ENCODE measurements around the gene C17orf113.

The C17orf113 gene

GRCh38 chr17:42050393-42051012, at the start of gene C17orf113:
Gene C17orf113 (minus strand): TSS chr17:42050601. CDS start chr17:42043376, 7,225 bp downstream.
- no peaks in the 10 kb centered on the region for H3K9me3 ChIP-seq (ENCODE audit: insufficient read depth, low read length)
- TF ChIP-seq YY1 (IDR thresholded peaks at IDR 0.05; ENCODE audit: insufficient read depth, insufficient read length) (peak; percentile 45), SUZ12 (IDR thresholded peaks at IDR 0.05; ENCODE audit: extremely low read depth, insufficient read depth, insufficient read length) (no peak)
- H3K36me3 ChIP-seq (ENCODE audit: insufficient read depth, insufficient read length, low read length): no peaks in the 10 kb centered on the region
- H3K27me3 ChIP-seq (ENCODE audit: insufficient read depth, insufficient read length): no peaks in the 10 kb centered on the region
- H3K4me3 ChIP-seq (ENCODE audit: insufficient read length, low read depth): peak within 1 kb of the TSS; percentile 55
- H3K9ac ChIP-seq (ENCODE audit: insufficient read length, low read depth): peak within 1 kb of the TSS; percentile 57
- H3K4me1 ChIP-seq (ENCODE audit: insufficient read depth, insufficient read length): peaks cover 10% of the 10 kb centered on the region
- no peak for DNase-seq (ENCODE audit: low read depth, low spot score)

DNA sequence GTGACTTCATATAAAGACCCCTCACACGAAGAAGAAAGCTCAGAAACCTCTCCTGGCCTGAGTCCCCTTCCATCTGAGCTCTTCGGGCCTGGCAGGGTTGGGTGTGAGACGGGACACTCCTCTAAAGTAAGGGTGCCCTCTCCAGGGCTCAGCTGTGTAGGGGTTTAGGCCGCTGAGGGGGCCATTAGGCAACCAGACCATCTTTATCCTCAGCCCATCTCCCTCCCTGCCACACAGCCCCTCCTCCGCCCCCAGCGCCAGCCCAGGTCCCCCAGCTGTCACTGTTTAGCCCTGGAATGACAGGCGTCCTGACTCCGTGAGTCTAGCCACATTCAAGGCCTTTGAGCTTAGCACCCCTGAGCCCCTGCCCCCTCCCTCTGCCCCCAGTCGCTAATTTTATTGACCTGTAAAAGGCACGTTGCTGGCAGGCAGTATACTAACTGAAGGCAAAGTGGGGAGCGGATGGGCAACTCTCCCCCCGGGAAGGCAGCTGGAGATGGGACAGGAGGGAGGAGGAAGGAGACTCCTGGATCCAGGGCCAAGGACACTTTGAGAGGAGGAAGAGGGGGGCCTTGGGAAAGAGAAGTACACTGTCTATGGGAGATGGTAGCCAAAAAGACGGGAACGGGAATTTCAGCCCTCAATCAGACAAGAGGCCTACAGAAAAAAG, 48.5 kb upstream of the C17orf113 start:
- peaks cover 15% of the 10 kb centered on the region for H3K27me3 ChIP-seq (ENCODE audit: insufficient read depth, insufficient read length)
- H3K4me3 ChIP-seq (ENCODE audit: insufficient read length, low read depth): no peak overlapping the region
- DNase-seq (ENCODE audit: low read depth, low spot score): no peak
- TF ChIP-seq ZNF274 (IDR thresholded peaks at IDR 0.05; ENCODE audit: low read depth, low read length): no peak
- TF ChIP-seq YY1 (IDR thresholded peaks at IDR 0.05; ENCODE audit: insufficient read depth, insufficient read length): no peak
- no peak for TF ChIP-seq SUZ12 (IDR thresholded peaks at IDR 0.05; ENCODE audit: extremely low read depth, insufficient read depth, insufficient read length)
- no peak overlapping the region for H3K9ac ChIP-seq (ENCODE audit: insufficient read length, low read depth)
- H3K4me1 ChIP-seq (ENCODE audit: insufficient read depth, insufficient read length): peaks cover 16% of the 10 kb centered on the region
- no peaks in the 10 kb centered on the region for H3K36me3 ChIP-seq (ENCODE audit: insufficient read depth, insufficient read length, low read length)
- no peaks in the 10 kb centered on the region for H3K9me3 ChIP-seq (ENCODE audit: insufficient read depth, low read length)

DNA sequence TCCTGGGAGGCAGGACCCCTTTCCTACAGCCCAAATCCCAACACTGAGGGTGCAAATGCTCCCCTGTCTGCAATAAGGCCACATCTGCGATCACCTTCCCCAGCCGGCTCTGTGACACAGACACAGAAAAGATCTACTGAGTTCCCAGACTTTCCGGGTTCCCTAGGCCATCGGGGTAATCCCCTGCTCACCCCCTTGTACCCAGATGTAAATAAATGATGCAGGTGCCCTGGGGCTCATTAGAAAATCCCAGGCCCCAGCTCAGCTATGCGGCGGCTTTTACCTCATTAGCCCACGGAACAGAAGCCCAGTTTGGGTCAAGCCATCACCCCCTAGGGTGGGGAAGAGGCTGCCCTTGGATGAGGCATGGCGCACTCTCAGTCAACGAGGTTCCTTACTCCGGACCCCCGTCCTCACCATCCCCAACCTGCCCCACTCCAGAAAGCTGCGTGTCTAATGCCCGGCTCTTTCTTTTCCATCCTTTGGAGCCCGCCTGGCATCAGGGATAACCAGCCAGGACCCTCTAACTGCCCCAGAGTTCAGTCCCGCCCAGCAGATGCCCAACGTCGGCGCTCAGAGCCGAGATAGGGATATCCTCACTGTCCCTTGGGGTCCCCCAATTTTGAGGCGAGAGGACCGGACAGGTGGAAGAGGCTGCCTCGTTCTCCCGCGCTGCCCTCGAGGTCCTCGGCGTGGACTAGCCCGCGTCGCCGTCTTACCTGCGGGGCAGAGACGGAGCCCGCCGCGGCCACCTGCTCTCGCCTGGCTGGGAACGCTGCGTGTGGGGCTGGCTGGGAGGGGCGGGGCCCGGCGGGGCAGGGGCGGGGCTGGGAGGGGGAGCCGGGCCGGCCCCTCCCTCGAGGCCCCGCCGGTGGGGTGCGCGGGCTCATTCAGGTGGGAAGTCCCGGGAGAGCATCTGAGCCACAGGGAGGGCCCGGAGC, 47.6 kb upstream of the C17orf113 start, which contains the start of gene ZNF385C:
Gene ZNF385C (minus strand): TSS at position 783 of the 941 bp plus-strand sequence. CDS start 35,417 bp downstream, outside the sequence.
- no peaks in the 10 kb centered on the region for H3K9me3 ChIP-seq (ENCODE audit: insufficient read depth, low read length)
- TF ChIP-seq YY1 (IDR thresholded peaks at IDR 0.05; ENCODE audit: insufficient read depth, insufficient read length) (no peak), ZNF274 (IDR thresholded peaks at IDR 0.05; ENCODE audit: low read depth, low read length) (no peak), SUZ12 (IDR thresholded peaks at IDR 0.05; ENCODE audit: extremely low read depth, insufficient read depth, insufficient read length) (no peak)
- no peak for DNase-seq (ENCODE audit: low read depth, low spot score)
- peaks cover 15% of the 10 kb centered on the region for H3K27me3 ChIP-seq (ENCODE audit: insufficient read depth, insufficient read length)
- H3K9ac ChIP-seq (ENCODE audit: insufficient read length, low read depth): peak within 1 kb of the TSS; percentile 38
- peak within 1 kb of the TSS; percentile 42 for H3K4me3 ChIP-seq (ENCODE audit: insufficient read length, low read depth)
- H3K36me3 ChIP-seq (ENCODE audit: insufficient read depth, insufficient read length, low read length): no peaks in the 10 kb centered on the region
- H3K4me1 ChIP-seq (ENCODE audit: insufficient read depth, insufficient read length): peaks cover 16% of the 10 kb centered on the region

DNA sequence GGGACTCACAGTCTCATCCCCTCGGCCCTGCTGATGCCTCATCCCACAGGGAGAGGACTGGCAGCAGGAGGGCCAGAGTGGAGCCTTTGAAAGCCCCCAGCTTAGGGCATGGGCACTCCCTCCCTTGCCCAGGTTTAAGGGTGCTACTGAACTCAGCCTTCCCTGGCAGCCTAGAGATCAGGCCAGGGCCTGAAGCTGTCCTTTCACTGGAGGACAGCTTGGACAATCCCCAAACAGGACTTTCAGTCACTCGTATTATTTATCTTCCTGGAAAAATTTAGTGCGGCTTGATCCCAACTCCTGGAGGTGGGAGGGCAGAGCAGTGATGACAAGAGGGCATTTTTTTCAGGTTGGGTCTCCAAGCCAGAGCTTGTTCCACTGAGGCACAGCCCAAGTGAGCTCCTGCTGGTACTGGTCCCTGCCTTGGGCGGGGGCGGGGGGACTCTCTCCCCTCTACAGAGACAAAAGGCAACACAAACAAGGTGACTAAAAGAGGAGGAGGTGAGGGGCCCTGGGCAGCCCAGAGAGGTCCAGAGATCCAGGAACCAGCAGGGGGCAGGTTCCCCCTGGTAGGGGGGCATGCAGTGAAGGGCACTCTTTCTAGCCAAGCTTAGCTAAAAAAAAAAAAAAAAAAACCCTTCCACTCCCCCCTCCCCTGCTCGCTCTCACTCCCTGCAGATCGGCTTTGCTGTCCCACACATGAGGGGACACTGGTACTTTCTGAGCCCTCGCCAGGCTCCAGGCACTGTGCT, 46.1 kb upstream of the C17orf113 start:
- Histone ChIP-seq H3K9ac (ENCODE audit: insufficient read length, low read depth) (no peak overlapping the region), H3K4me1 (ENCODE audit: insufficient read depth, insufficient read length) (peaks cover 16% of the 10 kb centered on the region)

DNA sequence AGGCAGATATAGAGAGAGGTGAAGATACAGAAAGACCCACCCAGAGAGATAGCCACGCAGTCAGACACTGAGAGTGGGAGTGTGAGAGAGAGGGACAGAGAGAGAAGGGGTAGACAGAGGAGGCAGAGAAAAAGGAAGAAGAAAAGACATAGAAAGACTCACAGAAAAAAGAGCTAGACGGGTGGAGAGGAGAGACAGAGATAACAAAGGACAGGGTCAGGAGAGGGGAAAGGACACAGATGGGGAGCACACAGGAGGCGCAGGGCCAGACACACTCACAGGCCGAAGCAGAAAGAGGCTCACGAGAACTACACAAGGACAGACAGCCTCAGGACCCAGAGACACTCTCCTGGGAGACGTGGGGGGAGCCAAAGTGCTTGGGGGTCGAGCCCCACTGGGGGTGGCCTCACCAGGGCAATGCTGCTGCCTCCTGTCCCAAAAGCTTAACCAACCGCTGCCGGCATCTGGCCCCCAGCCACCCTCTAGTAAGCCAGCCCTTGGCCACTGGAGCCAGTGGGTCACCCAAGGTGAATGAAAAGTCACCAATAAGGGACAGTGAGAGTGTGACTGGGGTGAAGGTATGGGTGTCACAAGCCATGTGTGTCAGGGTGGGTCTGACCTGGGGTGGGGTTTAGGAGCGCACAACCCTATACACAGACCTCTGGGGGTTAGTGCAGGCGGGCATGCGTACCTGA, 44.1 kb upstream of the C17orf113 start:
- Histone ChIP-seq H3K4me3 (ENCODE audit: insufficient read length, low read depth) (no peak overlapping the region), H3K27me3 (ENCODE audit: insufficient read depth, insufficient read length) (peaks cover 15% of the 10 kb centered on the region), H3K9ac (ENCODE audit: insufficient read length, low read depth) (no peak overlapping the region), H3K4me1 (ENCODE audit: insufficient read depth, insufficient read length) (peaks cover 20% of the 10 kb centered on the region), H3K36me3 (ENCODE audit: insufficient read depth, insufficient read length, low read length) (no peaks in the 10 kb centered on the region), H3K9me3 (ENCODE audit: insufficient read depth, low read length) (no peaks in the 10 kb centered on the region)
- TF ChIP-seq YY1 (IDR thresholded peaks at IDR 0.05; ENCODE audit: insufficient read depth, insufficient read length): no peak
- TF ChIP-seq SUZ12 (IDR thresholded peaks at IDR 0.05; ENCODE audit: extremely low read depth, insufficient read depth, insufficient read length): no peak
- no peak for TF ChIP-seq ZNF274 (IDR thresholded peaks at IDR 0.05; ENCODE audit: low read depth, low read length)
- DNase-seq (ENCODE audit: low read depth, low spot score): no peak

More for the DNA sequence above, 46.1 kb upstream of the C17orf113 start:
- H3K4me3 ChIP-seq (ENCODE audit: insufficient read length, low read depth): no peak overlapping the region
- TF ChIP-seq ZNF274 (IDR thresholded peaks at IDR 0.05; ENCODE audit: low read depth, low read length) (no peak), SUZ12 (IDR thresholded peaks at IDR 0.05; ENCODE audit: extremely low read depth, insufficient read depth, insufficient read length) (no peak), YY1 (IDR thresholded peaks at IDR 0.05; ENCODE audit: insufficient read depth, insufficient read length) (no peak)
- DNase-seq (ENCODE audit: low read depth, low spot score): no peak
- no peaks in the 10 kb centered on the region for H3K9me3 ChIP-seq (ENCODE audit: insufficient read depth, low read length)
- no peaks in the 10 kb centered on the region for H3K36me3 ChIP-seq (ENCODE audit: insufficient read depth, insufficient read length, low read length)
- H3K27me3 ChIP-seq (ENCODE audit: insufficient read depth, insufficient read length): peaks cover 15% of the 10 kb centered on the region

DNA sequence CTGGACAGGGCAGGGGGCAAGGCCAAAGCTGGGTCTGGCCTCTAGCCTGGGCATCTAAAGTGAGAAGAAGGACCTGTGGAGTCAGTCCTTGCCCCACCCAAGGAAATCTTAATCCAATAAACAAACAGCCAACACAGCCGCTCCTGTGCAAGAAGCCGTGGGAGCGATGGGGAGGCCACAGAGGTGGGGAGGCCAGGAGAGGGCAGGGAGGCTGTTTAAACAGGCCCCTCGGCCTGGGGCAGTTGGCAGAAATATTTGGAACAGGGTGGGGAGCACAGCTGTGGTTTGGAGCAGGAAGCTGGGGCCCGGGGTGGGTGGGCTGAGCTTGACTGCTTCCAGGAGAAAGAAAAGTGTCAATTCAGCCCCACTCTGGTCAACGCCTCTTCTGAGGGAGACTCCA, 42.5 kb upstream of the C17orf113 start:
- peaks cover 13% of the 10 kb centered on the region for H3K27me3 ChIP-seq (ENCODE audit: insufficient read depth, insufficient read length)
- TF ChIP-seq ZNF274 (IDR thresholded peaks at IDR 0.05; ENCODE audit: low read depth, low read length) (no peak), YY1 (IDR thresholded peaks at IDR 0.05; ENCODE audit: insufficient read depth, insufficient read length) (no peak), SUZ12 (IDR thresholded peaks at IDR 0.05; ENCODE audit: extremely low read depth, insufficient read depth, insufficient read length) (no peak)
- H3K4me3 ChIP-seq (ENCODE audit: insufficient read length, low read depth): no peak overlapping the region
- H3K4me1 ChIP-seq (ENCODE audit: insufficient read depth, insufficient read length): peaks cover 26% of the 10 kb centered on the region
- no peaks in the 10 kb centered on the region for H3K36me3 ChIP-seq (ENCODE audit: insufficient read depth, insufficient read length, low read length)
- H3K9ac ChIP-seq (ENCODE audit: insufficient read length, low read depth): no peak overlapping the region
- no peaks in the 10 kb centered on the region for H3K9me3 ChIP-seq (ENCODE audit: insufficient read depth, low read length)
- no peak for DNase-seq (ENCODE audit: low read depth, low spot score)
